ENCODE data around the gene EGR1. TPM values are rescaled to one million over a fixed set of nuclear protein-coding genes. Genes with fewer than 3 reads are reported as not detected.
"Not testable (repeated sequence)": the region's sequence is repeated elsewhere in the genome, so short reads cannot be mapped to it uniquely, and the experiment has no call there.

EGR1 gene
- total RNA-seq, 2 experiments from 2014 or later, result 0.97 to 1.1 TPM

DNA sequence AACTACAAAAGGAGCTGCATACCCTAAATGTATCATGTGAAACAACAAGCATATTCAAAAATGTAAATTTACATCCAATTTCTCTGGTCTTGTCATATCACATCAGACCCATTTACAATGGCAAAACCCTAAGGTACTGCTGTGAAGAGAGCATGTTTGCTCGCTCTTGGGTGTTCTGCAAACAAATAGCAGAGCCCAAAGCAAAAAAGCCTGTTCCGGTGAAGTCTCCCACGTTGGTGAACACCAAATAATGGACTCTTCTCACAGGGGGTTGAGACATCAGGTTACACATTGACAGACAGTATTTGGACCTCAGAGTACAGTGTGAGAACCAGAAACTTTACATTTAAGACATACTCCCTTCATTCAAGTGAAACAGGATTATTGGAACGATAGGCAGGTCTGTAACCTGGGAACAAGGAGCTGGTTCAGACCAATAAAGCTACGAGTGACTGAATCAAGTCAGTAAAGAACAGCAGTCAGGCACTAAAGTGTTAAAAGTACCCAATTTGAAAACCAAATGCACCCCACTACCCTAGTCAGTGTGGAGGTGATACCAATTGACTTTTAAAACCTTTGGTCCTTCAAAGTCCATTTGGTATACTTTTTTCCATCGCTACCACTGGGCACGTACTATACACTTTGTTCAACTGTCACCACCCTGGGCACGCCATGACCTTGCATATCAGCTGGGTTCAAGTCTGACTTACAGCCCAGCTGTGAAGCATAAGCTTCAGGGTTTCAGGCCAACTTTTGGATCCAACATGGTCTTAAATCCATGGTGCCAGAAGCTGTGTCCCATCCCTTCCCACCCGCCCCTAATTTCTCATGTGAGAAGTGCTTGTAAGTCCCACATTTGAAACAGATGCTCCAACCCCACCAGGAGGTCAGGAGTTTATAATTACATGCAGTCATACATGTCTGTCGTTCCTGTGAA lies 41.4 kb downstream of the EGR1 start:
- POLR2A ChIA-PET, result no interaction called here
- Mint-ChIP-seq H3K36me3 (ENCODE audit: low read depth) (peaks cover 26% of the 10 kb centered on the region), H3K27me3 (no peaks in the 10 kb centered on the region), H3K9me3 (no peaks in the 10 kb centered on the region), H3K4me1 (peaks cover 2% of the 10 kb centered on the region), H3K27ac (no peak overlapping the region), H3K4me3 (no peak overlapping the region)
- DNase-seq, result no peak
- CTCF ChIA-PET, result interaction anchor here (0.6 to 1.1 kb wide), 2 partner anchors 28 to 57 kb away, joined by 3 to 4 read pairs; no protein-coding TSS in a partner anchor

DNA sequence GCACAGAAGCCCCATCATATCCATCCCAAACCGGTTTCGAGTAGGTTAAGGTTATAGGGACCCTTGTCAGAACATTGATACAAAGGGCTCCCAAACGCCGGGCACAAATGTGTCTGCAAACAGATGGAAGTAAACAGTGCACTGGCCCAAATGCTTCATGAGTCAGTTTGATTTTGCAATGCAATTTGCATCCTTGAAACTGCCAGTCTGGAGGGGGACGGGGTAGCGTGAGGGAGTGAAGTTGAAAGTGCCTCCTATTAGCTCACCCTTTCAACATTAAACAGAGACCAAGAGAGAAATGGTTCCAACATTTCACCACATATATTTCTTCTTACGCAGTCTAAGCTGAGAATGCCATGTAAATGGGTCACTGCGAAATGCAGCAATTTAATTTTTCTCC lies 42.2 kb downstream of the EGR1 start:
- DNase-seq, H3K27me3 Mint-ChIP-seq, H3K4me1 Mint-ChIP-seq, H3K27ac Mint-ChIP-seq, POLR2A ChIA-PET, H3K4me3 Mint-ChIP-seq, CTCF ChIA-PET, H3K9me3 Mint-ChIP-seq: not testable (repeated sequence)
- H3K36me3 Mint-ChIP-seq (ENCODE audit: low read depth), result peaks cover 27% of the 10 kb centered on the region

DNA sequence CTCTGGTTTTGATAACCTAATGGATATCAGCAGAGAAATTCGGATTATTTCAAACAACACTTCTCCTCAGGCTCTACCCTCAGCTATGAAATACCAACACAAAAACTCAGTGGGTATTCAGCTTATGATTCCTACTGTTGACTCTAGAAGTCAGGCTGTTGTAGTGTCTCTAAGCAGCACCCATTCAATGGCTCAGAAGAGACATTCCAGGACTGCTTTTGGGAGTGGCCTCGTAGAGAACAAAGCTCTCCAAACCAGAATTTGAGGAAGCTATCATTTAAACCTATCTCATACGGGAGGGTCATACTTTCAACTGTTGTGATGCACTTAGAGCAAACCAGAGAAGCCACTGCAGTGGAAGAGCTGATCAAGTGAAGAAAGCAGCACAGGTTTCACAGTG lies 43.7 kb downstream of the EGR1 start:
- CTCF ChIA-PET, result interaction anchor here (0.6 to 2.3 kb wide), 3 partner anchors 42 to 313 kb away, joined by 3 to 11 read pairs (median 4); no protein-coding TSS in a partner anchor
- Mint-ChIP-seq H3K36me3 (ENCODE audit: low read depth) (peaks cover 39% of the 10 kb centered on the region), H3K9me3 (no peaks in the 10 kb centered on the region), H3K27me3 (no peaks in the 10 kb centered on the region), H3K27ac (no peak overlapping the region), H3K4me3 (no peak overlapping the region), H3K4me1 (peaks cover 2% of the 10 kb centered on the region)
- POLR2A ChIA-PET, result no interaction called here
- no peak for DNase-seq

DNA sequence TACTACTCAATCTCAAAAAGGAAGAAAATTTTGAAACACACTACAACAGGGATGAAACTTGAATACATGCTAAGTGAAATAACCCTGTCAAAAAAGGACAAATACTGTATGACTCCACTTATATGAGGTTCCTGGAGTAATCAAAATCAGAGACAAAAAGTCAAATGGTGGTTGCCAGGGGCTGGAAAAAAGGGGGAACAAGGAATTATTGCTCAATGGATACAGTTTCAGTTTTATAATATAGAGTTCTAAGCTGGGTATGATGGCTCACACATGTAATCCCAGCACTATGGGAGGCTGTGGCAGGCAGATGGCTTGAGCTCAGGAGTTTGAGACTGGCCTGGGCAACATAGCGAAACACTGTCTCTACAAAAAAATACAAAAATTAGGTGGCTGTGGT lies 48.7 kb downstream of the EGR1 start:
- Mint-ChIP-seq H3K36me3 (ENCODE audit: low read depth) (peaks cover 55% of the 10 kb centered on the region), H3K27me3 (no peaks in the 10 kb centered on the region), H3K4me3 (no peak overlapping the region), H3K9me3 (no peaks in the 10 kb centered on the region), H3K27ac (no peak overlapping the region), H3K4me1 (peaks cover 5% of the 10 kb centered on the region)
- CTCF ChIA-PET, result interaction anchor here (0.6 to 2.8 kb wide), 5 partner anchors 11 to 109 kb away, joined by 3 to 6 read pairs (median 3); no protein-coding TSS in a partner anchor
- POLR2A ChIA-PET, result no interaction called here
- no peak for DNase-seq

DNA sequence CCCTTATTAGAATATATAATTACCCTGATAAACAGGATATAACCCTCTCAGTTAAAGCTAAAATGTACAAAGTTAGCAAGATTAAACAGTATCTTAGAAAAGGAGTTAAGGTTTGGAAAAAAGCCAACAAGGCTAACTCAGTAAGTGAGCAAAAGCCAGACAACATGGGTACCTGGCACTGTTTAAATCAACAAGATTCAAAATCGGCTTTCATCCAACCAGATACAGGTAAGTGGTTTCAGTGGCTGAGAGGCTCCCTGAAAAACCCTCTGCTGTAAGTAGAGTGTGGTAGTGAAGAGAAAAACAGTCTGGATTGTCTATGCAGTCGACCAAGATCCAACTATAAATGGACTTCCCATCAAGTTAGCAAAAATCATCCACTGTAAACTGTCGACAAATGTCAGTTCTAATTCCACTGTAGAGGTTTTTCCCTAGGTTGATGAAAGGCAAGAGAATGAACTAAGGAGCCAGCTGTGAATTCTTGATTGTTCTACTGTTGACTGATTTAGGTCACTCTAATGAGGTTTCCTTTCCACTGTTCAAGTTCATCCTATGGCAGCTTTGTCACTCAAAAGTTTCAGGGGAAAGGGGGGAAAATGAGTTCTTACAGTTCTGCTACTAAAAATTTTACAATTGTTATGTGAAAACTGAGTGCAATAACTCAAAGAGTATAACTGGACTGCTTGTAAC lies 50.4 kb downstream of the EGR1 start:
- Mint-ChIP-seq H3K9me3 (no peaks in the 10 kb centered on the region), H3K4me3 (no peak overlapping the region), H3K36me3 (ENCODE audit: low read depth) (peaks cover 47% of the 10 kb centered on the region), H3K4me1 (peaks cover 5% of the 10 kb centered on the region), H3K27ac (no peak overlapping the region), H3K27me3 (no peaks in the 10 kb centered on the region)
- DNase-seq, result no peak
- CTCF ChIA-PET, result interaction anchor here (1.1 kb wide), 1 partner anchor 12 kb away, joined by 3 read pairs; no protein-coding TSS in a partner anchor
- POLR2A ChIA-PET, result no interaction called here

DNA sequence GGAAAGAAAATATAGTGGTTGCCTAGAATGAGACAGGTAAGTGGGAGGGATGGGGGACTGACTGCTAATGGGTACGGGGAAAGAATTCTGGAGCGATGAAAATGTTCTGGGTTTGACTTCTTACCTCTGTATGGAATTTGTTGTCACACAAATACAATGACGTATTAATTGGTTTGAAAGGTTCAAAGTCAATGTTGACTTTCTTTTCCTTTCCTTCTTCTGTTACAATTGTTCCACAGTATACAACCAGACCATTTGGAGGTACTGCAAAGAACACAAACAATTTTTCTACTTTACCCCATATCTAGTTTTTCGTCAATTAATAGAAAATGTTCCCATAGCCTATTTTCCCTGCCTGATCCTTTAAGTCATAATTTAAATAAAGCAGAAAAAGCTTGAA lies 52.2 kb downstream of the EGR1 start:
- H3K4me3 Mint-ChIP-seq, result no peak overlapping the region
- ChIA-PET POLR2A (interaction anchor here (0.6 kb wide), 1 partner anchor 15 kb away, joined by 3 read pairs; no protein-coding TSS in a partner anchor), CTCF (interaction anchor here (1.1 to 1.9 kb wide), 4 partner anchors 13 to 166 kb away, joined by 3 to 4 read pairs (median 4); no protein-coding TSS in a partner anchor)
- H3K9me3 Mint-ChIP-seq, result no peaks in the 10 kb centered on the region
- DNase-seq, result no peak
- peaks cover 45% of the 10 kb centered on the region for H3K36me3 Mint-ChIP-seq (ENCODE audit: low read depth)
- no peaks in the 10 kb centered on the region for H3K27me3 Mint-ChIP-seq
- H3K4me1 Mint-ChIP-seq, result peaks cover 5% of the 10 kb centered on the region
- no peak overlapping the region for H3K27ac Mint-ChIP-seq

Other genes with a start within 250 kb of the EGR1 start
- gene GFRA3, start 190.9 kb upstream of the EGR1 start, total RNA-seq, result under 1 TPM; 0.15 to 0.21 TPM
- gene CDC25C, start 133.7 kb upstream of the EGR1 start, total RNA-seq, result 10 to 100 TPM; 15.8 to 19.0 TPM
- 10 to 100 TPM; 23.7 to 25.5 TPM for gene FAM53C, start 127.2 kb upstream of the EGR1 start, total RNA-seq
- 10 to 100 TPM; 60.4 to 65.7 TPM for gene KDM3B, start 112.8 kb upstream of the EGR1 start, total RNA-seq
- under 1 TPM; 0.62 to 0.77 TPM for gene REEP2, start 26.4 kb upstream of the EGR1 start, total RNA-seq
- 10 to 100 TPM; 65.3 to 72.1 TPM for gene ETF1, start 77.8 kb downstream of the EGR1 start, total RNA-seq
- 100 to 1,000 TPM; 168 to 171 TPM for gene HSPA9, start 109.9 kb downstream of the EGR1 start, total RNA-seq